ENCODE results near the gene ACAT2. TPM values are rescaled to one million over a fixed set of nuclear protein-coding genes. Genes with fewer than 3 reads are reported as not detected.
"Not testable (repeated sequence)": the region's sequence is repeated elsewhere in the genome, so short reads cannot be mapped to it uniquely, and the experiment has no call there.

ACAT2 gene
- total RNA-seq = 10 to 100 TPM; 10.2 to 22.6 TPM

DNA sequence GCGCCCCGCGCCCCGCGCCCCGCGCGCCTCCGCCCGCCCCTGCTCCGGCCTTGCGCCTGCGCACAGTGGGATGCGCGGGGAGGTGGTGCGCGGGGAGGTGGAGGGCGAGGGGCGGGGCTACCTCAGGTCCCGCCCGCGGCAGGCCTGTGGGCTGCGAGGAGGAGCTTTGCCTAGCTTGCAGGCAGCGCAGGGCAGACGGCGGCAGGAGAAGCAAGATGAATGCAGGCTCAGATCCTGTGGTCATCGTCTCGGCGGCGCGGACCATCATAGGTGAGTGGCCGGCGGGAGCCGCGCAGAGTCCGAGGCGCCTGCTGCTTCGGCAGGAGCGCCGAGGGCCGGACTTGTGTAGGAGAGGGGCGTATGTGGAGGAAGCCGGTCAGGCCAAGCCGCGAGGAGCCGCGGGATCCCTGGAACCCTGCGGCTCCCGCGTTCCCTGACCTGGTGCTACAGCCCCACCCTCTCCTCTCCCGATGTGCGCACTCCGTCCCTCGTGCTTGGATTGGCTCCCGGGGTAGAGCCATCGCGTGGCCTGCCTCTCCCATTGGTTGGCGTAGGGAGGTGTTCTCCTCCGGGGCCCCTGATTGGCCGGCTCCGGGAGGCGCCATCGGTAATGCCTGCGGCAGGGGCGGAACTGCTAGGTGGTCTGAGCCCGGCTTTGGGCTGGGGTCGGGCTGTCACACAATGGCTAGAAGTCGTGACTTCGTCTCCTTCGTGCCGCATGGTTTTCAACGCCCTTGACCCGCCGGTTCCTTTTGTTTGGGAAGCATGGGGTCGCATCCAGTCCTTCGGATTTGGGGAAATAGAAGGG, at the start of gene ACAT2:
TSS of gene ACAT2 (plus strand) at position 173 of the 808 bp plus-strand sequence. CDS start at position 216, 43 bp downstream.
- DNase-seq (ENCODE audit: low spot score) = peak; percentile 97
- intact Hi-C loops (cut with DNase I) = loop anchor here (1.0 to 2.0 kb wide), 3 partner anchors 28 to 69 kb away; partner anchors contain the start of genes MRPL18, SOD2 and WTAP
- TF ChIP-seq POLR2AphosphoS5 (IDR thresholded peaks at IDR 0.05) (peak; percentile 89), POLR2A (IDR thresholded peaks at IDR 0.05) (peak; percentile 73)
- TF ChIP-seq, protein P1, sequence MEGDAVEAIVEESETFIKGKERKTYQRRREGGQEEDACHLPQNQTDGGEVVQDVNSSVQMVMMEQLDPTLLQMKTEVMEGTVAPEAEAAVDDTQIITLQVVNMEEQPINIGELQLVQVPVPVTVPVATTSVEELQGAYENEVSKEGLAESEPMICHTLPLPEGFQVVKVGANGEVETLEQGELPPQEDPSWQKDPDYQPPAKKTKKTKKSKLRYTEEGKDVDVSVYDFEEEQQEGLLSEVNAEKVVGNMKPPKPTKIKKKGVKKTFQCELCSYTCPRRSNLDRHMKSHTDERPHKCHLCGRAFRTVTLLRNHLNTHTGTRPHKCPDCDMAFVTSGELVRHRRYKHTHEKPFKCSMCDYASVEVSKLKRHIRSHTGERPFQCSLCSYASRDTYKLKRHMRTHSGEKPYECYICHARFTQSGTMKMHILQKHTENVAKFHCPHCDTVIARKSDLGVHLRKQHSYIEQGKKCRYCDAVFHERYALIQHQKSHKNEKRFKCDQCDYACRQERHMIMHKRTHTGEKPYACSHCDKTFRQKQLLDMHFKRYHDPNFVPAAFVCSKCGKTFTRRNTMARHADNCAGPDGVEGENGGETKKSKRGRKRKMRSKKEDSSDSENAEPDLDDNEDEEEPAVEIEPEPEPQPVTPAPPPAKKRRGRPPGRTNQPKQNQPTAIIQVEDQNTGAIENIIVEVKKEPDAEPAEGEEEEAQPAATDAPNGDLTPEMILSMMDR (IDR thresholded peaks at IDR 0.05) = peak in 2 of 4 experiments; percentile 29 to 35
- Histone ChIP-seq H3K9me3 (no peaks in the 10 kb centered on the region), H3K4me3 (peak within 1 kb of the TSS; percentile 66 to 88), H3K4me1 (replicated peaks) (no peaks in the 10 kb centered on the region), H3K27ac (peak within 1 kb of the TSS; percentile 98 to 99), H3K27me3 (replicated peaks; ENCODE audit: insufficient read depth) (no peaks in the 10 kb centered on the region), H3K36me3 (no peaks in the 10 kb centered on the region)
- under 1% methylated on average over 76 of the region's 76 CpGs for WGBS

DNA sequence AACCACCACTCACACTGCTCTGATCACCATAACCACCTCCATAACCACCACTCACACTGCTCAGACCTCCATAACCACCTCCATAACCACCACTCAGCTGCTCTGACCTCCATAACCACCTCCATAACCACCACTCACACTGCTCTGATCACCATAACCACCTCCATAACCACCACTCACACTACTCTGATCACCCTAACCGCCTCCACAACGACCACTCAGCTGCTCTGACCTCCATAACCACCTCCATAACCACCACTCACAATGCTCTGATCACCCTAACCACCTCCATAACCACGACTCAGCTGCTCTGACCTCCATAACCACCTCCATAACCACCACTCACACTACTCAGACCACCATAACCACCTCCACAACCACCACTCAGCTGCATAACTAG, 49.5 kb upstream of the ACAT2 start:
- H3K36me3 ChIP-seq; H3K27me3 ChIP-seq (replicated peaks; ENCODE audit: insufficient read depth); H3K27ac ChIP-seq; H3K9me3 ChIP-seq; H3K4me3 ChIP-seq; intact Hi-C loops (cut with DNase I); H3K4me1 ChIP-seq (replicated peaks); DNase-seq (ENCODE audit: low spot score): not testable (repeated sequence)
- WGBS = 86% methylated on average over 3 of the region's 3 CpGs

DNA sequence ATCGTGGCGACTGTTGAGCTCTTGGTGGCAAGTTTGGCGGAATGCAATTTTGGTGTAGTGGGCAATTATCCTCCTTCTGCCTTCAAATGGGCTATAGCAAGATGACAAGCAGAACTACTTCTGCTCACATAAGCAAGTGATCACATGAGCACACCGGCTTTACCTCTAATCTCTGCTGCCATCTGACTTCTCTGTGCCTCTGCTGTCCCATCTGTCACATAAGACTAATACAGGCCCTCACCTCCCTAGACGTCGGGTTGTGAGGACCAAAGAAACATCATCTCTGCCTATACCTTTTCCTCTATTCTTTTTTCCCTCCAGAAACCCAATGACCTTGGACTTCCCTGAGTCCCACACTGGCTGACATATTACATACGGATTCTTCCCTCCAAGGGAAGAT, 47.9 kb upstream of the ACAT2 start:
- no peaks in the 10 kb centered on the region for H3K27me3 ChIP-seq (replicated peaks; ENCODE audit: insufficient read depth)
- H3K4me3 ChIP-seq = no peak overlapping the region
- no peak overlapping the region for H3K27ac ChIP-seq
- 93% methylated on average over 7 of the region's 7 CpGs for WGBS
- TF ChIP-seq, protein P1 (IDR thresholded peaks at IDR 0.05) = no peak
- TF ChIP-seq POLR2A (IDR thresholded peaks at IDR 0.05) (no peak), POLR2AphosphoS5 (IDR thresholded peaks at IDR 0.05) (no peak)
- intact Hi-C loops (cut with DNase I) = no loop called here
- no peaks in the 10 kb centered on the region for H3K36me3 ChIP-seq
- peaks cover 3% of the 10 kb centered on the region for H3K4me1 ChIP-seq (replicated peaks)
- DNase-seq (ENCODE audit: low spot score) = no peak
- H3K9me3 ChIP-seq = no peaks in the 10 kb centered on the region

DNA sequence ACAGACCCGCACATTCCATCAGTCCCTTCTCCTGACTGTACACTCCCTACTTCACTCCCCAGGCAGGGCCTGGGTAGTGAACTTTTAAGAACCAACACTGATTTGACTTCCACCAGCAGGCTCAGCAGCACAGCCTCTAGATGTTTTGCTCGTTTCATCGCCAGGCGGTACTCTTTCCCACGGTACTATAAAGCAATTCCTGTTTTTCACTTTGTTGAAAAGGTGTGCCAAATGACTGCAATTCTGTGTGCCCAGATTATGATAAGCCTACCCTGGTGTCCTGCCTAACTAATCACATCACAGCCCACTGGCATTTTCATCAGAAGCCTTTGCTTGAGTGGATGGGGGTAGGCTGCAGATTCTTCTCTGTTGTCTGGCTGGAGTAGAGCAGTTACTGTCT, 47.4 kb upstream of the ACAT2 start:
- WGBS = 88% methylated on average over 5 of the region's 5 CpGs
- no peak overlapping the region for H3K4me3 ChIP-seq
- H3K36me3 ChIP-seq = no peaks in the 10 kb centered on the region
- no peak for TF ChIP-seq POLR2A (IDR thresholded peaks at IDR 0.05)
- TF ChIP-seq, protein P1 (IDR thresholded peaks at IDR 0.05) = no peak
- TF ChIP-seq POLR2AphosphoS5 (IDR thresholded peaks at IDR 0.05) = no peak
- H3K4me1 ChIP-seq (replicated peaks) = peaks cover 3% of the 10 kb centered on the region
- no peak for DNase-seq (ENCODE audit: low spot score)
- no peaks in the 10 kb centered on the region for H3K27me3 ChIP-seq (replicated peaks; ENCODE audit: insufficient read depth)
- peak overlapping the region in 1 of 2 donors; percentile 93 for H3K27ac ChIP-seq
- H3K9me3 ChIP-seq = no peaks in the 10 kb centered on the region
- intact Hi-C loops (cut with DNase I) = no loop called here

DNA sequence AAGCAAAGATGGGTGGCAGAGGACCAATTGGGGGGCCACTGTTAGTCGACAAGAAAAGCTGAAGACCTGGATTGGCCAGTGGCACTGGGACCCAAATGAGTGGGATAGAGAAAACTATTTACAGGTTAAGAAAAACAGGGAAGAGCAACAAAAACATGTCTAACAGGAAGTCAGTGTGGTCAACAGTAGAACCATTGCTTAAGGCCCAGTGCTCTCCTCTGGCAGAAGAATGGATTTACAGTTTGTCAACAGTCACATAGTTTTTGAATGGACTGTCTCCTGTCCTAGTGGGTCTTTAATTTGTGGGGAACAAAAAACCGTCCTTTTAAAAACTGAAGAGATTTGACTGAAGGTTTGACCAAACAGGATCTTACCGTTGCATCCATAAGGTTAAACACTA, 46.7 kb upstream of the ACAT2 start:
- 80% methylated on average over 3 of the region's 3 CpGs for WGBS
- peaks cover 3% of the 10 kb centered on the region for H3K4me1 ChIP-seq (replicated peaks)
- DNase-seq (ENCODE audit: low spot score) = no peak
- intact Hi-C loops (cut with DNase I) = no loop called here
- H3K4me3 ChIP-seq = no peak overlapping the region
- H3K27me3 ChIP-seq (replicated peaks; ENCODE audit: insufficient read depth) = no peaks in the 10 kb centered on the region
- H3K9me3 ChIP-seq = no peaks in the 10 kb centered on the region
- H3K36me3 ChIP-seq = no peaks in the 10 kb centered on the region
- peak overlapping the region; percentile 87 to 93 for H3K27ac ChIP-seq
- TF ChIP-seq POLR2A (IDR thresholded peaks at IDR 0.05) = no peak
- TF ChIP-seq, protein P1 (IDR thresholded peaks at IDR 0.05) = no peak
